Thymus (tissue), 14 donors: ENCODE results near the gene CNTFR. TPM values are rescaled to one million over a fixed set of nuclear protein-coding genes. Genes with fewer than 3 reads are reported as not detected.
"Not testable (repeated sequence)": the region's sequence is repeated elsewhere in the genome, so short reads cannot be mapped to it uniquely, and the experiment has no call there.

Experiments
- DNase-seq, 9 donors: peaks; one replicate each; pipeline ENCODE4 v3.0.0-alpha.2; 2013; ENCODE audit warnings: low spot score in 9 of 9, low read depth in 6 of 9, missing footprints in 1 of 9
- H3K27ac ChIP-seq, 2 donors: one replicate each; pipeline ENCODE4 v1.5.1; 2013; ENCODE audit warnings: control low read depth in 1 of 2, low read depth in 1 of 2, low read length in 1 of 2, mild to moderate bottlenecking in 1 of 2, moderate library complexity in 1 of 2
- H3K27me3 ChIP-seq, 2 donors: one replicate each; pipeline ENCODE4 v1.5.1; 2013; ENCODE audit warnings: low read length in 1 of 2; ENCODE audit not compliant: control insufficient read depth in 2 of 2, insufficient read depth in 1 of 2
- H3K36me3 ChIP-seq, 2 donors: one replicate each; pipeline ENCODE4 v1.5.1; 2013; ENCODE audit warnings: low read length in 1 of 2, mild to moderate bottlenecking in 1 of 2, moderate library complexity in 1 of 2; ENCODE audit not compliant: control insufficient read depth in 2 of 2, insufficient read depth in 2 of 2
- H3K4me1 ChIP-seq, 2 donors: one replicate each; pipeline ENCODE4 v1.5.1; 2013; ENCODE audit warnings: low read length in 2 of 2; ENCODE audit not compliant: control insufficient read depth in 2 of 2, insufficient read depth in 2 of 2
- H3K4me3 ChIP-seq, 2 donors: one replicate each; pipeline ENCODE4 v1.5.1; 2013; ENCODE audit warnings: low read length in 2 of 2, control low read depth in 1 of 2, mild to moderate bottlenecking in 1 of 2
- H3K9me3 ChIP-seq, 2 donors: one replicate each; pipeline ENCODE4 v1.5.1; 2013; ENCODE audit warnings: low read length in 1 of 2, mild to moderate bottlenecking in 1 of 2; ENCODE audit not compliant: control insufficient read depth in 2 of 2, insufficient read depth in 1 of 2
- WGBS: extraction: QIAGEN DNeasy Blood & Tissue Kit; methylation state at CpG from one replicate; pipeline ENCODE4 v1.1.7; 2013; 5-methylcytosine and 5-hydroxymethylcytosine counted together
- long read RNA-seq, 10 donors: transcript quantifications; one replicate each; lab custom pipeline, GENCODE V29; 2026
- polyA plus RNA-seq: library from polyadenylated mRNA; stranded (reverse); fragments of 200-250 nt; gene quantifications from one replicate; pipeline ENCODE4 v1.2.3, GENCODE V29; 2013
- total RNA-seq: library from RNA; stranded (reverse); fragments of 120-200 nt; gene quantifications from one replicate; pipeline ENCODE4 v1.2.4, GENCODE V29; 2013
- donor health status: healthy.

CNTFR gene
- 3.9 TPM for total RNA-seq
- polyA plus RNA-seq = 2.2 TPM
- long read RNA-seq, donor 1 = 0 reads
- long read RNA-seq, donor 2 = 0 reads
- long read RNA-seq, donor 3, partial matches to known transcripts = 7 of 9 reads
- long read RNA-seq, donor 3, other reads (novel, unspliced or antisense) = 0 of 9 reads
- long read RNA-seq, donor 4, partial matches to known transcripts = 0 of 1 reads
- long read RNA-seq, donor 4, other reads (novel, unspliced or antisense) = 0 of 1 reads
- long read RNA-seq, donor 5, partial matches to known transcripts = 0 of 2 reads
- long read RNA-seq, donor 5, other reads (novel, unspliced or antisense) = 0 of 2 reads
- long read RNA-seq, donor 6, partial matches to known transcripts = 0 of 4 reads
- long read RNA-seq, donor 6, other reads (novel, unspliced or antisense) = 0 of 4 reads
- long read RNA-seq, donor 7, partial matches to known transcripts = 0 of 3 reads
- long read RNA-seq, donor 7, other reads (novel, unspliced or antisense) = 0 of 3 reads
- long read RNA-seq, donor 8, partial matches to known transcripts = 0 of 4 reads
- long read RNA-seq, donor 8, other reads (novel, unspliced or antisense) = 0 of 4 reads
- long read RNA-seq, donor 9, partial matches to known transcripts = 0 of 1 reads
- long read RNA-seq, donor 9, other reads (novel, unspliced or antisense) = 0 of 1 reads
- long read RNA-seq, donor 10 = 0 reads

DNA sequence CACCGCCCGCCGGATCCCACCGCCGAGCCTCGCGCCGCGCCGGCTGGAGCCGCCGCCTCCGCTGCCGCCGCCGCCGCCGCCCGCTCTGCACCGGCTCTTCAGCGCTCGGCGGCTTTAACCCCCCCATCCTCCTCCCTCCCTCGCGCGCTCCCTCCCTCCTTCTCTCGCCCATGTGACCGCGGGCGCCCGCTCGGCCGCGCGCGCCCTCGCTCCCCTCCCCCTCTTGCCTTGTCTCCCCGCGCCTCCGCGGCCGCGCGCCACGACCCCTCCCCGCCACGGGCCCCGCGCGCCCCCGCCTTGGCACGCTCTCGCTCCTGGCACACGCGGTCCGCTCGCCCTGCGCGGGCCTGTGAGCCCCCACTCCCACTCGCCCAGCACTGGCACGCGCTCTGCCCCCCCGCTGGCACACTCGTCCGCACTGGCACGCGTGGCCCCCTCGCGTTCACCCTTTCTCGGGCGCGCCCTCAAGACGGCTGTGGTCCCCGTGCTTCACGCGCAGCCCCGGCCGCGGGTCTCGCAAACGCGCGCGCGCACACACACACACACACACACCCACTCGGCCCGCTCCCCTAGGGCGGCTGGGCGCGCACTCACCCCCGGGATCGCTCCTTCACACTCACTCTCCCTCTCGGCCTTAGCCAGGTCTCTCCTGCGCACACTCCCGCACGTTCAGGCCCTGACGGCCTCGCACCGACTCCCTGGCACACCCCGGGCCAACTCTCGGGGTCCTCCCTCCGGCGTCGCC is at the start of gene CNTFR:
CNTFR (minus strand) TSS at position 89 of the 745 bp plus-strand sequence. CDS start 20,743 bp downstream, outside the sequence.
- H3K27me3 ChIP-seq = peaks cover 82 to 98% of the 10 kb centered on the region in 2 donors
- H3K4me3 ChIP-seq = peak within 1 kb of the TSS; percentile 22 to 50
- peaks cover 0 to 3% of the 10 kb centered on the region in 2 donors for H3K36me3 ChIP-seq
- H3K4me1 ChIP-seq = peaks cover 8 to 21% of the 10 kb centered on the region in 2 donors
- H3K27ac ChIP-seq = peak within 1 kb of the TSS in 1 of 2 donors; percentile 38
- WGBS = 2% methylated on average over 104 of the region's 104 CpGs
- DNase-seq = peak in 1 of 9 donors; percentile 18
- H3K9me3 ChIP-seq = peaks cover 0 to 11% of the 10 kb centered on the region in 2 donors

GRCh38 chr9:34639322-34639721 is 49.8 kb upstream of the CNTFR start:
- H3K4me3 ChIP-seq, H3K27ac ChIP-seq, H3K9me3 ChIP-seq, H3K36me3 ChIP-seq, H3K27me3 ChIP-seq, DNase-seq: not testable (repeated sequence)
- WGBS = 86% methylated on average over 8 of the region's 8 CpGs
- peaks cover 14 to 24% of the 10 kb centered on the region in 2 donors for H3K4me1 ChIP-seq

DNA sequence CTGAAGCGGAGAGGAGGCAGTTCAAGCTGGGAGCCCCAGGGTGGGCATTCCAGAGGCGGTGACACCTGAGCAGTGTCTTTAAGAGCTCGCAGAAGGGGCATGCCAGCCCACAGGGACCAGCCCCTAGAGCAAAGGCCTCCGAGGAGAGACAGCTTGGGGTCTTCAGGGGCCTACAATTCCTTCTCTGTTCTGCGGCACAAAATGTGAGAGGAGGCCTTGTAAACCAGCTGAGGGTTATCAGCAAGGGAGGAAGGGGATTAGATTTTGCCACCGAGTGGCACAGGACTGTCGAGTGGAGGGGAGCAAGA is 48.6 kb upstream of the CNTFR start:
- 33% methylated on average over 7 of the region's 7 CpGs for WGBS
- Histone ChIP-seq H3K36me3 (peaks cover 8 to 9% of the 10 kb centered on the region in 2 donors), H3K4me3 (peak overlapping the region; percentile 69 to 73), H3K4me1 (peaks cover 14 to 24% of the 10 kb centered on the region in 2 donors), H3K27ac (peak overlapping the region; percentile 81 to 89), H3K27me3 (no peaks in the 10 kb centered on the region), H3K9me3 (peaks cover 0 to 3% of the 10 kb centered on the region in 2 donors)
- DNase-seq = no peak

DNA sequence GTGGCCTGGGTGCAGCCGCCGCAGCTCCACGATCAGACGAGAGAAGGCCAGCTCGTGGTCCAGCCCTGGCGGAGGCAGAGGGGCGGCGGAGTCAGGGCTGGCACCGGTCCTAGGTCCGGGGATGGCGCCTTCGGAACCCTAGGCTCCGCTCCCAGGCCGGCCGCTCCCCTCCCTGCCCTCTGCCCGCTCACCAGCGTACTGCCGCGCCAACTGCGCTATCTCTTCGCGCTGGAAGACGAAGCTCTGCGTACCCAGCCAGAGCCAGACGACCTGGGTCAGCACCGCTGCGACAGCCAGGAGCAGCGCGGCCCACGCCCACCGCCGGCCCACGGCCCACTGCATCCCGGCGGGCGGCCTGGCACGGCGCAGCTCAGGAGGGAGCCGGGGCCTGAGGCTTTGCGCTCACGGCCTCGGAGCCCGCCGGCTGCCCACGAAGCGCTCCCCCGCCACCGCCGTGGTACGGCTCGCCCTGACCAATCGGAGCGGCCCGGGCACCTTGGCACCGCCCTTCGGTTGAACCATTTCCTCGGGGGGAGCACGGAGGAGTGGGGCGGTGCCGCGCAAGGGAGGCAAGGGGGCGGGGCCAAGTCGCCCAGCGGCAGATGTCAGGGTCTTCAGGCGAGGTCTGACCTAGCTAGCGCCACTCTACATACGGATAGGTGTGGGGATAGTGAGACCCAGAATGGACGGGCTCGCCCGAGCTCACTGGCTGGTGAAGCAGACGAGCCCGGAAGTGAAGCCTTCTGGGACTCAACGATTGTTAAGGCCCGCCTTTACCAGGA is 48.0 kb upstream of the CNTFR start, which contains the start of gene SIGMAR1:
SIGMAR1 (minus strand) TSS at position 432 of the 782 bp plus-strand sequence; CDS start at position 342, 90 bp downstream.
- Histone ChIP-seq H3K27me3 (no peaks in the 10 kb centered on the region), H3K27ac (peak within 1 kb of the TSS; percentile 81 to 89), H3K4me1 (peaks cover 14 to 24% of the 10 kb centered on the region in 2 donors), H3K4me3 (peak within 1 kb of the TSS; percentile 69 to 73), H3K9me3 (peaks cover 0 to 3% of the 10 kb centered on the region in 2 donors), H3K36me3 (peaks cover 8 to 9% of the 10 kb centered on the region in 2 donors)
- under 1% methylated on average over 74 of the region's 74 CpGs for WGBS
- peak; percentile 77 to 97 (median 93) for DNase-seq

GRCh38 chr9:34636791-34637355 is 47.3 kb upstream of the CNTFR start:
- H3K4me3 ChIP-seq = peak overlapping the region; percentile 69 to 73
- H3K36me3 ChIP-seq = peaks cover 8 to 9% of the 10 kb centered on the region in 2 donors
- 12% methylated on average over 23 of the region's 23 CpGs for WGBS
- DNase-seq = peak in 2 of 9 donors; percentile 19 to 24
- peaks cover 14 to 24% of the 10 kb centered on the region in 2 donors for H3K4me1 ChIP-seq
- H3K9me3 ChIP-seq = peaks cover 0 to 3% of the 10 kb centered on the region in 2 donors
- H3K27me3 ChIP-seq = no peaks in the 10 kb centered on the region
- H3K27ac ChIP-seq = peak overlapping the region in 1 of 2 donors; percentile 70

GRCh38 chr9:34635556-34635955 is 46.0 kb upstream of the CNTFR start:
- H3K9me3 ChIP-seq = peaks cover 0 to 3% of the 10 kb centered on the region in 2 donors
- H3K27me3 ChIP-seq = peaks cover 3 to 13% of the 10 kb centered on the region in 2 donors
- DNase-seq = no peak
- H3K4me3 ChIP-seq = no peak overlapping the region
- whole genome bisulfite sequencing = 94% methylated on average over 14 of the region's 14 CpGs
- H3K36me3 ChIP-seq = peaks cover 8 to 9% of the 10 kb centered on the region in 2 donors
- no peak overlapping the region for H3K27ac ChIP-seq
- peaks cover 14 to 24% of the 10 kb centered on the region in 2 donors for H3K4me1 ChIP-seq

DNA sequence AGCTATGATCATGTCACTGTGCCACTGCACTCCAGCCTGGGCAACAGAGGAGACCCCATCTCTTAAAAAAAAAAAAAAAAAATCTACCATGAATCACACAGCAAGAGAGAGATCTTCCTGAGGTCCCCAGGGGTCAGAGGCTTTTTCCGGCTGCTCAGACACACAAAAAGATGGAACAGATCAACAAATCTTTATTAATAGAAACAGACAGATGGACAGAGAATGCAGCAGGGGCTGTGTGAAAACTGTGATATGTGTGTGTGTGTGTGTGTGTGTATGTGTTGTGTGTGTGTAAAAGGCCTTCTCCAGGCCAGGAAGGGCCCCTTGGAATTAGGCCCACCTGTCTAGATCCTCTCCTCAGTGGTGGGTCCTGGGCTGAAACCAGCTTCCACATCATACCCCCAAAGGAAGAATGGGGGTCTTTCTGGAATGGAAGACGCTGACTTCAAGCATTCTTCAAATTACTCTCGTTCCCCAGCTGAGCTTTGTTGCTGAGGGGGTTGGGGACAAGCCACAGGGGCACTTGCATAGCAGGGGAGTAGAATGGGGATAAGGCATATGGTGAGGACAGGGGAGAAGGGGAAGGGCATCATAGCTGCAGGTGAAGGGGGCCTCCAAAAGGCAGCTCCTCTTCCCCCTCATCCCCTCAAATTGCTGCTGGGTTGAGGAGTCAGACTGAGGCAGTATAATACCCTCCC is 45.2 kb upstream of the CNTFR start:
- no peak overlapping the region for H3K4me3 ChIP-seq

More for the DNA sequence above, 45.2 kb upstream of the CNTFR start:
- Histone ChIP-seq H3K4me1 (peaks cover 14 to 24% of the 10 kb centered on the region in 2 donors), H3K9me3 (peaks cover 0 to 3% of the 10 kb centered on the region in 2 donors), H3K27ac (no peak overlapping the region), H3K27me3 (peaks cover 10 to 22% of the 10 kb centered on the region in 2 donors), H3K36me3 (peaks cover 8 to 9% of the 10 kb centered on the region in 2 donors)
- WGBS = 97% methylated on average over 3 of the region's 3 CpGs
- no peak for DNase-seq
